ENCODE results near the gene RNMT. TPM values are rescaled to one million over a fixed set of nuclear protein-coding genes. Genes with fewer than 3 reads are reported as not detected.
"Not testable (repeated sequence)": the region's sequence is repeated elsewhere in the genome, so short reads cannot be mapped to it uniquely, and the experiment has no call there.

The RNMT gene
- total RNA-seq, result 100 to 1,000 TPM in 1 of 2 donors, 10 to 100 TPM in 1; 56.8 to 115 TPM

GRCh38 chr18:13726232-13726971, at the start of gene RNMT, which contains the start of gene FAM210A:
Gene RNMT, plus strand, starts transcription at chr18:13726673. Its CDS starts 4,845 bp downstream, at chr18:13731518.
Gene FAM210A, minus strand, starts transcription at chr18:13726558. Its CDS starts 44,481 bp downstream, at chr18:13682077.
- Mint-ChIP-seq H3K36me3 (ENCODE audit: low read depth) (peaks cover 97% of the 10 kb centered on the region), H3K27me3 (no peaks in the 10 kb centered on the region), H3K9me3 (no peaks in the 10 kb centered on the region), H3K4me1 (peaks cover 31% of the 10 kb centered on the region), H3K27ac (peak within 1 kb of the TSS; percentile 84), H3K4me3 (peak within 1 kb of the TSS; percentile 85)
- peak; percentile 97 for ATAC-seq (replicated peaks)

- ATAC-seq (replicated peaks); H3K4me3 Mint-ChIP-seq; H3K27ac Mint-ChIP-seq; H3K4me1 Mint-ChIP-seq; H3K27me3 Mint-ChIP-seq; H3K9me3 Mint-ChIP-seq: not testable (repeated sequence)
- peaks cover 48% of the 10 kb centered on the region for H3K36me3 Mint-ChIP-seq (ENCODE audit: low read depth)
Measured at GRCh38 chr18:13677350-13677749, 49.1 kb upstream of the RNMT start.

DNA sequence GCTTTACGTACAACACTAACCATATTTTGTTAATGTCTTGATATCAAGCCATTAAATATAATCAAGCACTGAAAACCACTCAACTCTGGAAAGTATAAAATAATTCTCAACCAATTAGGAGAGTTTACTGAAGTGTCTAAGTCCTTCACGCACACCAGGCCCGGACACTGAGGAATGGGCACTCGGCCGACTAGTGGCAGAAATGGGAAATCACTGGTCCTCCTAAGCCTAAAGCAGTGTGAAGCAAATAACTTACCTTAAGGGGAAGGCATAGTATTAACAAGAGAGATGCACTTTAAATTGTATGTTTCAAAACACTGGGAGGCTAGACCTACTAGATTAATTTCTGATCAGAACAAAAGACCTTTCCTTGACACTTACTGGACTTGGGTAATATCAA, 45.9 kb upstream of the RNMT start:
- no peaks in the 10 kb centered on the region for H3K9me3 Mint-ChIP-seq
- ATAC-seq (replicated peaks), result no peak
- H3K4me1 Mint-ChIP-seq, result peaks cover 14% of the 10 kb centered on the region
- no peak overlapping the region for H3K27ac Mint-ChIP-seq
- H3K36me3 Mint-ChIP-seq (ENCODE audit: low read depth), result peaks cover 43% of the 10 kb centered on the region
- H3K4me3 Mint-ChIP-seq, result no peak overlapping the region
- H3K27me3 Mint-ChIP-seq, result no peaks in the 10 kb centered on the region

GRCh38 chr18:13681701-13682100, 44.8 kb upstream of the RNMT start:
- ATAC-seq (replicated peaks), result no peak
- Mint-ChIP-seq H3K27me3 (no peaks in the 10 kb centered on the region), H3K27ac (no peak overlapping the region), H3K4me3 (no peak overlapping the region), H3K36me3 (ENCODE audit: low read depth) (peaks cover 46% of the 10 kb centered on the region), H3K9me3 (no peaks in the 10 kb centered on the region), H3K4me1 (peaks cover 10% of the 10 kb centered on the region)

GRCh38 chr18:13684546-13684945, 41.9 kb upstream of the RNMT start:
- Mint-ChIP-seq H3K36me3 (ENCODE audit: low read depth) (peaks cover 51% of the 10 kb centered on the region), H3K27me3 (no peaks in the 10 kb centered on the region), H3K4me3 (no peak overlapping the region), H3K27ac (no peak overlapping the region), H3K4me1 (peaks cover 12% of the 10 kb centered on the region), H3K9me3 (no peaks in the 10 kb centered on the region)
- ATAC-seq (replicated peaks), result no peak

- no peak overlapping the region for H3K4me3 Mint-ChIP-seq
- no peaks in the 10 kb centered on the region for H3K27me3 Mint-ChIP-seq
- H3K4me1 Mint-ChIP-seq, result peaks cover 25% of the 10 kb centered on the region
- H3K9me3 Mint-ChIP-seq, result peaks cover 5% of the 10 kb centered on the region
- H3K27ac Mint-ChIP-seq, result no peak overlapping the region
- no peak for ATAC-seq (replicated peaks)
- H3K36me3 Mint-ChIP-seq (ENCODE audit: low read depth), result peaks cover 25% of the 10 kb centered on the region
Measured at GRCh38 chr18:13688191-13689136, 38.0 kb upstream of the RNMT start.

DNA sequence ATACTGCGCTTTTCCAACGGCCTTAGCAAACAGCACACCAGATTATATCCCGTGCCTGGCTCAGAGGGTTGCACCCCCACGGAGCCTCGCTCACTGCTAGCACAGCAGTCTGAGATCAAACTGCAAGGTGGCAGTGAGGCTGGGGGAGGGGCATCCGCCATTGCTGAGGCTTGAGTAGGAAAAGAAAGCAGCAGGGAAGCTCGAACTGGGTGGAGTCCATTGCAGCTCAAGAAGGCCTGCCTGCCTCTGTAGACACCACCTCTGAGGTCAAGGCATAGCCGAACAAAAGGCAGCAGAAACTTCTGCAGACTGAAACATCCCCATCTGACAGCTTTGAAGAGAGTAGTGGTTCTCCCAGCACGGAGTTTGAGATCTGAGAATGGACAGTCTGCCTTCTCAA, 36.4 kb upstream of the RNMT start:
- not testable (repeated sequence) for H3K4me3 Mint-ChIP-seq; H3K9me3 Mint-ChIP-seq; H3K27ac Mint-ChIP-seq; ATAC-seq (replicated peaks); H3K27me3 Mint-ChIP-seq
- Mint-ChIP-seq H3K36me3 (ENCODE audit: low read depth) (peaks cover 25% of the 10 kb centered on the region), H3K4me1 (peaks cover 25% of the 10 kb centered on the region)

DNA sequence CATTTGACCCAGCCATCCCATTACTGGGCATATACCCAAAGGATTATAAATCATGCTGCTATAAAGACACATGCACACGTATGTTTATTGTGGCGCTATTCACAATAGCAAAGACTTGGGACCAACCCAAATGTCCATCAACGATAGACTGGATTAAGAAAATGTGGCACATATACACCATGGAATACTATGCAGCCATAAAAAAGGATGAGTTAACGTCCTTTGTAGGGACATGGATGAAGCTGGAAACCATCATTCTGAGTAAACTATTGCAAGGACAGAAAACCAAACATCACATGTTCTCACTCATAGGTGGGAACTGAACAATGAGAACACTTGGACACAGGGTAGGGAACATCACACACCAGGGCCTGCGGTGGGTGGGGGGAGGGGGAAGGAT, 31.1 kb upstream of the RNMT start:
- H3K27me3 Mint-ChIP-seq; ATAC-seq (replicated peaks); H3K9me3 Mint-ChIP-seq; H3K4me3 Mint-ChIP-seq; H3K27ac Mint-ChIP-seq: not testable (repeated sequence)
- peaks cover 22% of the 10 kb centered on the region for H3K36me3 Mint-ChIP-seq (ENCODE audit: low read depth)
- H3K4me1 Mint-ChIP-seq, result peaks cover 29% of the 10 kb centered on the region

DNA sequence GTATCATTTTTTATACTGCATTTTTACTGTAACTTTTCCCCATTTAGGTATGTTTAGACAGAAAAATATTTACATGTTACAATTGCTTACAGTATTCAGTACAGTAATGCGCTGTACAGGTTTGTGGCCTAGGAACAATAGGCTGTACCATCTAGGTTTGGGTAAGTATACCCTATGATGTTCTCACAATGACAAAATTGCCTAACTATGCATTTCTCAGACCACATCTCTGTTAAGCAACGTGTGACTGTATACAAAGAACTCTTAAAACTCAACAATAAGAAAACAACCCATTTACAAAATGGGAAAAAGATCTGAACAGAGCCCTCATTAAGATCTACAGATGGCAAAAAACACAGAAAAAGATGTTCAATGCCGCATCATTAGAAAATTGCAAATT, 29.5 kb upstream of the RNMT start:
- Mint-ChIP-seq H3K36me3 (ENCODE audit: low read depth) (peaks cover 34% of the 10 kb centered on the region), H3K4me3 (no peak overlapping the region), H3K4me1 (peaks cover 27% of the 10 kb centered on the region), H3K27me3 (no peaks in the 10 kb centered on the region), H3K9me3 (peaks cover 9% of the 10 kb centered on the region), H3K27ac (no peak overlapping the region)
- ATAC-seq (replicated peaks), result no peak

GRCh38 chr18:13700153-13700552, 26.3 kb upstream of the RNMT start:
- ATAC-seq (replicated peaks), result no peak
- Mint-ChIP-seq H3K36me3 (ENCODE audit: low read depth) (peaks cover 59% of the 10 kb centered on the region), H3K27me3 (no peaks in the 10 kb centered on the region), H3K9me3 (peaks cover 9% of the 10 kb centered on the region), H3K4me3 (no peak overlapping the region), H3K4me1 (peaks cover 21% of the 10 kb centered on the region), H3K27ac (no peak overlapping the region)

DNA sequence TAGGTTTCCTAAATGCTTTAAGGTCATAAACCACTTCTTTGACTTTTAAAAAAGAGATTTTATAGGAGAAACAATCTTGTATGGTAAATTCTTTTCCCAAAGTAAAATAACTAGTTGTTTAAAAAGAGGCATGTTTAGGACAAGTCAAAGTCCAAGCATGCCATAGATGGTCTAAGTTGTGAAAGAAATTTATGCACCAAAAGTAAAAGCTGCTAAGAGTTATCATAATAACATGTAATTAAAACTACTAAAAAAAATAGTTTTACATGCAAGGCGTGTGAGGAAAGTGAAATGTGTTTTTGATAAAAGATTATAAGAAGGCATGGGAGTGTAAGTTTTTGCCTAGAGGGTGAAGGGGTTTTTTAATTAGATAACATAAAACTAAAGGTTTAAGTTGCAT, 22.6 kb upstream of the RNMT start:
- Mint-ChIP-seq H3K4me3 (no peak overlapping the region), H3K27ac (no peak overlapping the region), H3K4me1 (peaks cover 12% of the 10 kb centered on the region), H3K27me3 (no peaks in the 10 kb centered on the region), H3K36me3 (ENCODE audit: low read depth) (peaks cover 68% of the 10 kb centered on the region), H3K9me3 (peaks cover 13% of the 10 kb centered on the region)
- no peak for ATAC-seq (replicated peaks)

- ATAC-seq (replicated peaks), result no peak
- Mint-ChIP-seq H3K27me3 (no peaks in the 10 kb centered on the region), H3K4me1 (peaks cover 17% of the 10 kb centered on the region), H3K4me3 (no peak overlapping the region), H3K27ac (no peak overlapping the region), H3K36me3 (ENCODE audit: low read depth) (peaks cover 44% of the 10 kb centered on the region), H3K9me3 (peaks cover 4% of the 10 kb centered on the region)
Measured at GRCh38 chr18:13710414-13710831, 16.1 kb upstream of the RNMT start.

- ATAC-seq (replicated peaks), result no peak
- no peak overlapping the region for H3K4me3 Mint-ChIP-seq
- no peaks in the 10 kb centered on the region for H3K9me3 Mint-ChIP-seq
- H3K36me3 Mint-ChIP-seq (ENCODE audit: low read depth), result peaks cover 36% of the 10 kb centered on the region
- no peak overlapping the region for H3K27ac Mint-ChIP-seq
- no peaks in the 10 kb centered on the region for H3K27me3 Mint-ChIP-seq
- H3K4me1 Mint-ChIP-seq, result peaks cover 17% of the 10 kb centered on the region
Measured at GRCh38 chr18:13712400-13713131, 13.9 kb upstream of the RNMT start.

GRCh38 chr18:13713455-13714055, 12.9 kb upstream of the RNMT start:
- no peak for ATAC-seq (replicated peaks)
- Mint-ChIP-seq H3K27ac (no peak overlapping the region), H3K36me3 (ENCODE audit: low read depth) (peaks cover 39% of the 10 kb centered on the region), H3K27me3 (no peaks in the 10 kb centered on the region), H3K4me1 (peaks cover 17% of the 10 kb centered on the region), H3K9me3 (no peaks in the 10 kb centered on the region), H3K4me3 (no peak overlapping the region)

All from activated T-helper 17 cell treated with anti-CD3 and anti-CD28 coated beads, Interleukin-2, amount 50 U/mL, for 72 hours (primary cell).